ENCODE data around the gene NUAK1.

The NUAK1 gene

GRCh38 chr12:106138633-106139421 is at the start of gene NUAK1:
NUAK1 (minus strand) TSS chr12:106138954; CDS start chr12:106138653, 301 bp downstream.
- DNase-seq = peak in 1 of 2 donors; percentile 18

DNA sequence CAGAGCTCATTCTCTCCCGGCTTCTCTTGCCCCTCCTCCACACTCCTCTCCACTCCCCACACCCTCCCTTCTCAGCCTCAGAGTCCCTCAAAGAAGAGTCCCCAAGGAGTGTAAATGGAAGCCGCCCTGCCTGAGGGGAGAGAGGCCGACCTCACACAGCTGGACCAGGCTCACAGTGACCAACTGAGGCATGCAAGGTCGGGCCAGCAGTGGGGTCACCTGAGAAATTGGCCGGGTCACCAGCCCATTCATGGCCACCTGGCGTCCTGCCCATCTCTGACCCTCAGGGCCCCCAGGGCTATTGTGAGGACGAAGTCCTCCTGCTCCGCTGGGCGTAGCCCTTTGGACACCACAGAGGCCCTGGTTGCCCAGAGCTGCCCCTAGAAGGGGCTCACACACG is 49.5 kb upstream of the NUAK1 start:
- no peak for DNase-seq

DNA sequence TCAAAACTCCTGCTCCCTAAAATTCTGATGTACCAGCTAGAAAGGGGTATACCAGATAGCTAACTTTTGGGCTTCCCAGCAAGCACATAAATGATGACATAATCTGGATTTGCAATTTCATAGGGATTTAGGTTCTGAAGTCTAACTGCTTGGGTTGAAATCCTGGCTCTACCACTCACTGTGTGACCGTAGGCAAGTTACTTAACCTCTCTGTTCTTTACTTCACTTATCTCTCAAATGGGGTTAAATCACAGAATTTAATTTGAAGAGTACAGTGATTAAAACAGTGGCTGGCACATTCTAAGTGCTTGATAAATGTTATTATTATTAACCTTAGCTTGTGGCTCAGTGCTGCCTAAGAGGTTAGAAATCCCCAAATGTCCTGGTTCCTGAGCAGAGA is 49.1 kb upstream of the NUAK1 start:
- DNase-seq = no peak

DNA sequence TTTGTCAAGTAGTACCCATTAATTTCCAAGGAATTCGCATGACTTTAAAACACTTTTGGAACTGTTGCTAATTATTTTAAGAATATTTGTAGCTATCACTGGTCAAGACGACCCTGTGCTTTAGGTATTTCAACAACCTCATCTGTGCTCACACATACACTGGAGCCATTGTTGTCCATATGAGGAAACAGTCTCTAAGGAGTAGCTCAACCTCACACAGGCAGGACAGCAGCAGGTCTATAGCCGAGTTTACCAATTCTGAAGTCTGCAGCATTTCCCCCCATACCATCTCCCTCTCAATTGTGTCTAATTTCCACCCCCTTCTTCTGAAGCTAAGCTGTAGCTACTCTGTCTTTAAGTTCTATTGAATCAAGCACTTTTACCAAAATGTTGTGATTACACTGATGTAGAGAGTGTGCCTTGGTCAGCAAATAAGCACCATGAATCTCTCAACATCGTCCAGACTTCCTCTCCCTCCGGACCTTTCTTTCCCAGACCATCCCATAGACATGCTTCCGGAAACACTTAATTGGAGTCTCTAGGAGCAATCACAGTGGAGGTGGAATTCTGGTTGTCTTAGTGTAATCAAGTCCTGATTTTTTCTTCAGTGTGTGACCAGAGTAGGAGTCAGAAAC is 48.5 kb upstream of the NUAK1 start:
- DNase-seq = no peak

- DNase-seq = no peak
Observed at GRCh38 chr12:106183735-106184134, 45.0 kb upstream of the NUAK1 start.

GRCh38 chr12:106181401-106182114 is 42.8 kb upstream of the NUAK1 start:
- DNase-seq = no peak

GRCh38 chr12:106179086-106179485 is 40.3 kb upstream of the NUAK1 start:
- no peak for DNase-seq

GRCh38 chr12:106178562-106178961 is 39.8 kb upstream of the NUAK1 start:
- DNase-seq = no peak

DNA sequence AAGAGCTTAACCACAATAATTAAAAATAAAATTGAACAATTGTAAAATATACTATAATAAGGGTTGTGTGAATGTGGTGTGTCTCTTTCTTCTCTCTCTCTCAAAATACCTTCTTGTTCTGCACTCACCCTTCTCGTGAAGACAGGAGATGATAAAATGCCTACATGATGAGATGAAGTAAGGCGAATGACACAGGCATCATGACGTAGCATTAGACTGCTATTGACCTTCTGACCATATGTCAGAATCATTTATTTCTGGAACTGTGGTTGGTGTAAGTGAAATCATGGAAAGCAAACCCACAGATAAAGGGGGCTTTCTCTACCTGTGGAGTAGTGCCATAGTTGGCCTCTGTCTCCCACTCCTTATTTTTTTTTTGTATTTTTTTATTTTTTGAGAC is 37.8 kb upstream of the NUAK1 start:
- no peak for DNase-seq

DNA sequence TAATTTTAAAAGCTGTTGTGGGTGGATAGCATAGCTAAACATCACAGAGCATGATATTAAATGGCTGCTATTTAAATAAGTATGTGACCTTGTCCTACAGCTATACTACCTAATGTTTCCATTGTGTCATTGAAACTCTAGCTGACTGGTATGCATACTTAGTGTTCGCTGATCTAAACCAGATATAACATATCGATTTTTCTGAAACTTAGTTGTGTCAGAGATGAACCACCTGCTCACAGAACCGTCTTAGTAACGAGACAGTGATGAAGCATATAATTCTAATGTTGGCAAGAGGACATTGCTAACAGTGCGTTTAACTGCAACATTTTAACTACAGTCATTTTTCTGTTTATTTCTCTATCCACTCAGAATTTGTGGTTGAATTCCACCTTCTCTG is 36.1 kb upstream of the NUAK1 start:
- DNase-seq = no peak

GRCh38 chr12:106173442-106173841 is 34.7 kb upstream of the NUAK1 start:
- DNase-seq = no peak

GRCh38 chr12:106171117-106171750 is 32.5 kb upstream of the NUAK1 start:
- DNase-seq = no peak

- DNase-seq = no peak
Observed at GRCh38 chr12:106170285-106170684, 31.5 kb upstream of the NUAK1 start.

GRCh38 chr12:106163712-106164111 is 25.0 kb upstream of the NUAK1 start:
- DNase-seq = no peak

- no peak for DNase-seq
Observed at GRCh38 chr12:106161491-106161890, 22.7 kb upstream of the NUAK1 start.

GRCh38 chr12:106160915-106161314 is 22.2 kb upstream of the NUAK1 start:
- DNase-seq = no peak

DNA sequence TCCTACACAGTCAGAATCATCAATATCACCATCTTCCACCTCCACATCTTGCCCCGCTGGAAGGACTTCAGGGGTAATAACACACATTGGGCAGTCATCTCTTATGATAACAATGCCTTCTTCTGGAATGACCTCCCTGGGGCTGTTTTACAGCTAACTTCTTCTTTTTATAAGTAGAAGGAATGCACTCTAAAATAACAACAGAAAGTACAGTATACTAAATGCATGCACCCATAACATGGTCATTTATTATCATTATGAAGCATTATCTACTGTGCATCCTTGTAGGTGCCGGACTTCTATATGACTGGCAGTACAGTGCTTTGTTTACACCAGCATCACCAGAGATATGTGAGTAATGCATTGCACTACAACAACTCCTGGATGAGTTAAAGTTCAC is 19.0 kb upstream of the NUAK1 start:
- no peak for DNase-seq

DNA sequence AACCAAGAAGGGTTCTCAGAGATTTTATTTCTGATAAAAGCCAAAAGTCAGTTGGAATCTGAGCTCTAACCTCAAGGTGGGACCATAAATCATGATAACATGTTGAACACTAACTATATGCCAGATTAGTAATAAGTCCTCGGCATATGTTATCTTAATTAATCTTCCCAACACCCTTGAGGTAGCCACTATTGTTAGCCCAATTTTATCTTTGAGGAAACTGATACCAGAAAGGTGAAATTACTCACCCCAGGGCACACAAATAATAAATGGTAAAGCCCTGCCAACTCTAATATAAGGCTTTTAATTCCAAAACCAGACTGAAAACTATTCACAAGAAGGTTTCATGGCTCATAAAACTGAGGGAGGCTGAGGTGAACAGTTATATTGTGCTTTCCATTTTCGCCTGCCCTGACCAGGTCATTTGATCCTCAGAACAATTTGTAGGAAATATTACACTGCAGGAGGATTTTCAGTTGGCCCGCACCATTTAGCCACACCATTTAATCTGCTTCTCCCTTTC is 16.1 kb upstream of the NUAK1 start:
- DNase-seq = no peak

DNA sequence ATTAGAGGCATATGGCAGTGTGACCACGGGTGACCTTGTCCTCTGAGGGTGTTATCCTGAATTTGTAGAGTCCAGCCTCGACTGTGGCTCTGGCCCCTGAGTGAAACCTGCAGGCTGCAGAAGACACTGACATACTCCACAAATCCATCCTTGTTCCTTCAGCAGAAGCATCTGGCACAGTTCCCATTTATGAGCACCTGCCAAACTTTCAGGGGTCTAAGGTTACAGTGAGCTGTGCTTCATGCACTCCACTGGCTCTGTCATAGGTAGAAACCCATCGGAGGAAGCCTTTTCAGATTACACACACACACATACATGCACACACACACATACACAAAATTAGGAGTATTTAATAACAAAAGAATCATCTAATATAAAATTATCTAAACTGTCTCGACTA is 13.6 kb upstream of the NUAK1 start:
- DNase-seq = no peak

GRCh38 chr12:106150555-106150954 is 11.8 kb upstream of the NUAK1 start:
- DNase-seq = no peak

DNA sequence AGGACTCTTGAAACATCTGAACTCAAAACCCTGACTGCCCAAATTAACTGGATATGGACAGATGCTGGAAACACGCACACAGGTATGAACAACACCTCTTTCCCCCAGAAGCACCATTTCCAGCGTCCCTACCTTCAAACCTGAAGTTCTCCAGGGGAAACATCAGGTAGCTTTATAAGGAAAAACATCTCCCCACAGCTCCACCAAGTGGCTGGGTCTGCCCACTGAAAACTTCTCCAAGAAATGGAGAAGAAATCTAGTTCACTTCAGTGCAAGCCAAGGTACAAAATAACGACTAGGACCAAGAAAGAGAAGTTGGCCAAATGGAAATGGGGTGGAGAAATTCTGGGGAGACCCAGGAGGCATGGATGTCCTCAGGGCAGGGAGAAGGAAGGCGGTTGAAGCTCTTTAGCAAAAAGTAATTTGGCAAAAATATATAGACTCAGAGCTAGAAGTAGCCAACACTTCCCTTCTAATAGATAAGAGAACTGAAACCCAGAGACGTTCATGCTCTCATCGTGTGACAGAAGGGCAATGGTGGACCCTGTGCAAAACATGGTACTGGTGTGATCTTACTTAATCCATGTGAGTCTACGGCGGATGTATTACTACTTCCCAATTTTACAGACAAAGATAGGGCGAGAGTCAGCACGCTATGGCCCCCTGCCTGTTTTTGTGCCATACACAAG is 10.5 kb upstream of the NUAK1 start:
- DNase-seq = no peak

- DNase-seq = no peak
Observed at GRCh38 chr12:106147956-106148355, 9.2 kb upstream of the NUAK1 start.

DNA sequence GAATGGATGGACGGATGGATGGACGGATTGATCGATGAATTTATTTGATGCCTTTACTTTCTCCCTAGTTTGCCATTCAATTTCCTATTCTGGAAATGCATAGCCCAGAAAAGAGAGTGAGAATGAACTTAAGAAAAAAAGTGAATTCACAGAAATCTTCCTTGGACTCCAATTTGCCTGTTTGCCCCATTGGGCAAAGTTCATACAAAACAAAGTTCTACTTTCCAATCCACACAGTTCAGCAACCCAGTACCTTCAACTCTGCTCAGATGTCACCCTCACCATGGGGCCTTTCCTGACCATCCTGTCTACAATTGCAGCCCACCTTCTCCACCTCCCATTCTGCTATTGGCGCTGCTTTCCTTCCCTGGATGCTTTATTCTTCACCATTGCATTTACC is 8.2 kb upstream of the NUAK1 start:
- no peak for DNase-seq
